NCI-H1436 treated with DMSO at 0.1 percent for 48 hours (cell line): ENCODE data around the gene PBRM1.

Experiments used
- DNase-seq: peaks from one replicate; lab custom pipeline; 2025; lab: John Stamatoyannopoulos, UW

The PBRM1 gene

DNA sequence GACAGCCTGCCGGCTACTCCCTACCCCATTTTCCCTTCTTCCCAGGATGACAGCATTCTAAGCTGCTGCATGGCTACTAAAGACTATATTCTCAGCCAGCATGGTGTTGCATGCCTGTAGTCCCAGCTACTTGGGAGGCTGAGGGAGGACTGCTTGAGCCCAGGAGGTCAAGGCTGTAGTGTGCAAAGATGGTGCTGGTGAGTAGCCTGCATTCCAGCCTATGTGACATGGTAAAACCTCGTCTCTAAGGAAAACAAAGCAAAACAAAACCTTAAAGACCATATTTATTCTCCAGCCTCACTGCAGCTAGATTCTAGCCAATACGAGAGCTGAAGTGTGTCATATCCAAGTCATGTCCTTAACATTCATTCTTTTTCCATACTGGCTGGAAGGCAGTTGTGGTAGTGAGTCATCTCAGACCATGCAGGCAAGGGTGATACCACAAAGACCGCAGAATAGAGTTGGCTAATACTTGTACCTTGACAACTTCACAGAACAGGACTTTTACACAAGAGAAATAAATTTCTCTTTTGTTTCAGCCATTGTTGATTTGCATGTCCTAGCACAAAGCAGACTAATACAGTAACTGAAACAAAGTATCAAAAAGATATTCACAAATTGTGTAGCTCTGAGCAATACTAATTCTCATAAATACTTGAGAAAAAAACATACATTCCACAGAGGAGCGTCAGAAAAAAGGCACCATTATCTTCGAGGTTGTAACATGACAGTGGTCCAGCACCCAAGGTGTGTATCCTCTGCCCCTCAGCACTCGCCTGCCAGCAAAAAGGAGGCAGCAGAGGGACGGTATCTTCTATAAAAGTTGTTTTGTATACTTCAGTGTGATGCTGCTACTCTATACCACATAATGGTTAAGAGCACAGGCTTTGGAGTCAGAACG lies 14.8 kb downstream of the PBRM1 start:
- no peak for DNase-seq

DNA sequence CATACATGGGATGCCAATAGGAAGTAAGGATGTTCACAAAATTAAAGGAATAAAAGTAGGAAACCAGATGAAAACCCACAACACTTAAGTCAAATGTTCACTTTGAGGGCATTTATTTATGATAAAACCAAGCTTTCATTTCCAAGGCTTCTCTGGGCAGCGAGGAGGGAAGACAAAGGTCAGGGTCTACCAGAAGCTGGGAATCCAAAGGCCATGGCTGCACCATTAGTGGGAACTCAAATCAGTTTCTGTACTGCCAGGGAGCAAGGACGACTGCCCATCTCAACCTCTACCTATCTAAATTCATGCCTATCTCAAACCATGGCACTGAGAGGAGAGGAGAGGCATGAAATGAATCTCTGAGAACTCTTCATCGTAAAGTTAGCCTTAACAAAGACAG lies 22.6 kb downstream of the PBRM1 start:
- no peak for DNase-seq

DNA sequence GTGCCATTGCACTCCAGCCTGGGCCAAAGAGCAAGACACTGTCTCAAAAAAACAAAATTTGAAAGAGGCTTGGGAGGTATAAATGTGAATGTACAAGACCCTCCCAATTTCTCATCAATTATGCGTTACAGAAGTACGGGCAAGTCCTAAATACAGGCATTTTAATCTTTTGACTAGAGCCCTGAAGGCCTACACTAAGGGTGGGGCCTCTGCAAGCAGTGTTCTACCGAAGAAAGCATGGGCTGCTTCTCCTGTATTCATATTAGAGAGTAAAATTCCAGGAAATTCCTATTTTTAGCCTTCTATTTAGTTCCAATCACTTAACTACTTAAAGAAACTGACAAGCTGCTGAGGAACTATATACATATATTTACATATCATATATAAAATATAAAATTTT lies 25.7 kb downstream of the PBRM1 start:
- DNase-seq: no peak

DNA sequence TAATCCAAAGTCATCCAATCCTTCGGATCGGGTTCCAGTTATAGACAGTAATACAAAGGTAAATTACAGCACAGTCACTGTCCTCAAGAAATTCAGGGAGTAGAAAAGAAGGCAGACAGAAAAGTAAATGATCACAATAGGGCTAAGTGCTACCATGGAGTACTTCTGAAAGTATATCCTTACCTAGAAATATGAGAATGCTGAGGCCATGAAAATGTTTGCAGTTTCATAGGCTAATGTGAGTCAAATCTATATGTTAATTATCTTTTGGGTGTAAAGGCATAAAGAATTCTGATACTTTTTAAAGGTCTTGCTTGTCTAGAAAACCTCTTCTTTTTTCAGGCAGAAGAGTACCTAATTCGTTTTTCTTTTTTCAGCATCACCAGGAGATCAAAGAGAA lies 29.8 kb downstream of the PBRM1 start:
- no peak for DNase-seq

DNA sequence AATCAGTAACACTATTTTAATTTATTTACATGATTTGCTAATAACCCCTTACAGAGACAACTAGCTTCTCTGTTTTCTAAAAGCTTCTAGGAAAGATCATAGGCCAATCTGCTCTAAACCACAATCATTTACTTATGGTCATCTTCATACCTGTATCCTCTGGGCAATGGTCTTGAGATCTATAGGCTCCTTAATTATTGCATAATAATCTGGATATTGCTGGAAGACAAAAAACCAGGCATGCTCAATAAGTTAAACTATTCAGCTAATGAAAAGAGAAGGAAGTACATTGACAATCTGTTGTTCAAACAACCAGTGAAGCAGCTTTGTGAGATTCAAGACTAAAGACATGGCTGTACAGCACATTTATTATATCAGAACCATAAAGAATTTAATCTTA lies 34.1 kb downstream of the PBRM1 start:
- no peak for DNase-seq

DNA sequence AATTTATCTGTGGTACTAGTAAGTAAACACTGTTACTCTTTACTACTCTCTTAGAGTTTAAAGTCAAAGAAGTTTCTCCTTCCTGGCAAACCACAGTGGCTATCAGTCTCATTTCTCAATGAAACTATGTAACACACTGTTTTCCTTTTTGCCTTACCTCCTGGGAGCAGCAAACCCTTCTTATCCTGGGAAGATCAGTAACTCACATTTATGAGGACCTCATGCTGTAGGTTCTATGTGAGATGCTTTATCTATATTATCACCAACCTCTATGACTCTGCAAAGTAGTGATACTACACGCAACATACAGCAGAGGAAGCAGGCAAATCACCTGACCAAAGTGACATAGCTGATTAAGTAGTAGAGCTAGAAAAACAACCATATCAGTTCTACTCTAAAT lies 35.3 kb downstream of the PBRM1 start:
- no peak for DNase-seq

DNA sequence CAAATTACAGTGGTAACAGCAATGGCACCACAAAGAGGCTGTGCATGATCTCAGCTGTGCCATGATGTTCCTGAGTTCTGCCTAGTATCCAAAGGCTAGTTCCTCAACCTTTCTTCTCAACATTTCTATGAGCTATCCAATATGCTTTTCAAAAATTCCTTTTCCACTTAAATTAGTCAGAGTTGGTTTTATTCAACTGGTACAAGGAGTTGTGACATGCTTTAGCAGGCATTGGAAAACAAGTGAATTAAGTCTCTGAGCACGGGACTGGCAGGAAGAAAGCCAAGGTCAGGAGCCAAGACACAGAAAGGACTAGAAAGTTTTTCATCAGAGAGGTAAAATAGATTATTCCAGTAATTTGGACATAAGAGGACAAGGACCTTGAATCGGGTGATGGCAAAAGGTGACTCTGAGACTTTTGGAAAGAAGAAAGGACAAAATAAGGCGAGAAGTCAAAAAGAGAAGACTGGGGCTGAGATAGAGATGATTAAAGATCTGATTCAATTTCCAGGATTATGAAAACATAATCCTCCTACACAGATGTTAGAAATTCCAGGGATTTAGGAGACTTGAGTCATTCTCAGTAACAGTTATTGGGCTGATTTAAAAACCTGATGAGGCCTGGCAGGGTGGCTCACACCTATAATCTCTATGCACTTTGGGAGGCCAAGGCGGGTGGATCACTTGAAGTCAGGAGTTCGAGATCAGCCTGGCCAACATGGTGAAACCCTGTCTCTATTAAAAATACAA lies 36.1 kb downstream of the PBRM1 start:
- no peak for DNase-seq

DNA sequence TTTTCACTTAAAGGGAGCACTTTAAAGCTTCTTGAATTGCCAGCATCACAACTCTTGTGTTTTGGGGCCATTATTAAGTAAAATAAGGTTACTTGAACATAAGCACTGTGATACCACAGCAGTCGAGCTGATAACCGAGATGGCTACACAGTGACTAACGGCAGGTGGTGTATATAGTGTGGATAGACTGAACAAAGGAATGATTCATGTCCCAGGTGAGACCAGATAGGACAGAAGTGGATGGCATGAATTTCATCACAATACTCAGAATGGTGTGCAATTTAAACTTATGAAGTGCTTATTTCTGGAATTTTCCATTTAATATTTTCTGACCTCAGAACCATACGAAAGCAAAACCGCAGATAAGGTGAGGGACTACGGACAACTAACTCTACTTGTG lies 40.2 kb downstream of the PBRM1 start:
- DNase-seq: no peak

DNA sequence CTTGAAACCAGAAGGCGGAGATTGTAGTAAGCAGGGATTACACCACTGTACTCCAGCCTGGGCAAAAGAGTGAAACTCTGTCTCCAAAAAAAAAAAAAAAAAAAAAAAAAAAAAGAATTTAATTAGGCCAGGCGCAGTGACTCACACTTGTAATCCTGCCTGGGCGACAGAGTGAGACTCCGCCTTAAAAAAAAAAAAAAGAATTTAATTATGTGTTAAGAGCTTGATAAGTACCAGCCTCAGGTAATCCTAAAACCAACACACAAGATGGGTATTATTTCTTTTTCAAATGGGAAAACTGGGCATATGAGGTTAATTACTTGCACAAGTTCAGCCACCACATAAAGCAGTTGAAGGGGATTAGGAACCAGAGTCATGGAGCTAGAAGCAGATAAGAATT lies 49.0 kb downstream of the PBRM1 start:
- DNase-seq: no peak

DNA sequence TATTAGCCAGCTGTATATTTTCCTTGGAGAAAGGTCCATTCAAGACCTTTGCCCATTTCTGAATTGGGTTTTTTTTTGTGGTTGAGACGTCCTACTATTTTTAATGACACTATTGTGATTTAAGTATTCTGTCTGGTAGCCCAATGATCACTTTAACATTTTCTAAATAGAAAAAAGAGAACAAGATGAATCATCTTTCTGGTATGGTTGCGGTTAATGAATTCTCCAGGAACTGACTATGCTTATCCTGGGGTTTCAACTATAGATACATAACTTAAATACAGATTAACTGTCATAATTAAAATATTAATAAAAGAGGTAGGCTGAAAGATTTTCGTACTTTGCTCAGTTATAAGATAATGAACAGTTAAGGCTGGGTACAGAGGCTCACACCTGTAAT lies 51.9 kb downstream of the PBRM1 start:
- no peak for DNase-seq

DNA sequence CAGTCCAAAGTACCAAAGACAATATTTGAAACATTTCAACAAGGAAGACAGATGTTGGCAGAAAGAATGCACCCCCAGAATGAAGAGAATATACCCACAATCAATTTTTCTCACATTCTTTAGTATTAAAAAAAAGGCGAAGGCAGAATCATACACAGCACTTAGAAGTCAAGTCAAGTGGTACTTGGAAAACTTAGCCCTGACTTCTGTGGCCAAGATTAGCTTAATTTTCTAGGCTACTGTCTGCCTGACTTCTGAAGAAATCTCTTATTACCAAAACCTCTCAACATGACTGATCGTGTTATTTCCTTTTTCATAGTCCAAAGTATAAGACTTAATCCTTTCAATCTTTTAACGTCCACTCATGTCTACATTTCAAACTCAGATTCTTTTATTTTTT lies 60.7 kb downstream of the PBRM1 start:
- no peak for DNase-seq

DNA sequence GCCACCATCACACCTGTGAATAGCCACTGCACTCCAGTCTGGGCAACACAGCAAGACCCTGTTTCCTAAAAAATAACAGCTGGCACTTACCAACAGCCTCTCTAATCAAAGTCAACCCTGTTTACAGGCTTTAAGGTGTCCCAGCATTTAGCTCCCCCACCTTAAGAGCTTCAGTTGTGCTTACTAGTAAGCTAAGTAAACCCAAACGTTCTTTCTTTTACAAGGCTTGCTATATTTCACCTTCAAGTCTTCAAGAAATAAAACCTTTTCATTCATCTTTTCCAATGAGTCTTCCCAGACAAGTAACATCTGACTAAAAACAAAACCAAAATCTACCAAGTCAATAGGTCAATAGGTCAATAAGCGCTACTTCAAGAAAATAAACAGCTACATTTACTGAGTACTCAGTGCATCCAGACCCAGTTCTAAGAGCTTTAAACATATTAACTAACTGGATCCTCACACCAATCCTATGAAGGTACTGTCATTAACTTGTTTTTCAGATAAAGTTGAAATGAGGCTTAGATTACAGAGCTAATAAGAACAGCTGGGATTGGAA lies 62.4 kb downstream of the PBRM1 start:
- DNase-seq: no peak

DNA sequence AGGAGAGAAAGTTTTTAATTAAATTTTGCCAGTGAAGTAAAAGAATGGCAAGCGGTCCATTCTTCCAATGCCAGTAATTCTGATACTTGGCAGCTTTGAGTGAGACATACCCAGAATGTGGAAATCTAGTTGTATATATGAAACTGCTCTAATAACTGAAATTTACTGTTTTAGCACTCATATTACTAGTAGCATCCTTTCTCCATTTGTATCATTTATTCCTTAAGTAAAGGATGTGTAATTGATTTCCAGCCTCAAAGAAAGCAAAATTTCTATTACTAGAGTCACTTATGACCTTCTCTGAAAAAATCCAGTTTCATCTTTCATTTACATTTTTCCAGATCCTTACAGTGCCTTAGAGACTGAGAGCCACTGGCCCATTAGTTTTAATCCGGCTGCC lies 65.1 kb downstream of the PBRM1 start:
- DNase-seq: no peak

DNA sequence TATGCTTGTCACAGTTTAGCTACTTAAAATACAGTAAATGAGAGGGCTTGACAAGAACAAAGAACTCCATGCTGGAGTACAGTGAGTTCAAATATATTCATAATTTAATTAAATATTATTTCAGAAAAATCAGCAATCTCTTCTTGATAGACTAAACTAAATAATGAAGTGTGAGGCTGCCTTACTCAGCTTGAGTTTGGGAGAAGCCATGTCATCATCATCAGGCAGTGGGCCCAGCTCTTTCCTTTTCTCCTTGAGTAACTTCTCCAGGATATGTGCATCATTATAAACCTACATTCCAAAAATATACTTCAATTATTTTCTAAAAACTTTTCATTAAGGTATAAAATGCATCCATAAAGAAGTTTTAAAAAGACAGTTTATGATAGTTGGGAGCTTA lies 70.5 kb downstream of the PBRM1 start:
- DNase-seq: no peak

DNA sequence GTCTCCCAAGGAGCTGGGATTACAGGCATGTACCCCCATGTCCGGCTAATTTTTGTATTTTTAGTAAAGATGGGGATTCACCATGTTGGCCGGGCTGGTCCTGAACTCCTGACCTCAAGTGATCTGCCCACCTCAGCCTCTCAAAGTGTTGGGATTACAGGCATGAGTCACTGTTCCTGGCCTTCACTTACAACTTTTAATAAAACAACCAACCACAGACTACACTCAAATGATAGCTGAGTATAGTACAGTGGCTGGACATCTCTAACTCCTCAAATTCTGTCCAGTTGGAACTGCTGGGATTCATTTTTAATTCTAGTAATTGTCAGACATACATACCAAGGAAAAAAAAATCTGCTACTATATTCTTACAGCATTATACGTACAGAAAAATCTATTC lies 71.0 kb downstream of the PBRM1 start:
- no peak for DNase-seq

DNA sequence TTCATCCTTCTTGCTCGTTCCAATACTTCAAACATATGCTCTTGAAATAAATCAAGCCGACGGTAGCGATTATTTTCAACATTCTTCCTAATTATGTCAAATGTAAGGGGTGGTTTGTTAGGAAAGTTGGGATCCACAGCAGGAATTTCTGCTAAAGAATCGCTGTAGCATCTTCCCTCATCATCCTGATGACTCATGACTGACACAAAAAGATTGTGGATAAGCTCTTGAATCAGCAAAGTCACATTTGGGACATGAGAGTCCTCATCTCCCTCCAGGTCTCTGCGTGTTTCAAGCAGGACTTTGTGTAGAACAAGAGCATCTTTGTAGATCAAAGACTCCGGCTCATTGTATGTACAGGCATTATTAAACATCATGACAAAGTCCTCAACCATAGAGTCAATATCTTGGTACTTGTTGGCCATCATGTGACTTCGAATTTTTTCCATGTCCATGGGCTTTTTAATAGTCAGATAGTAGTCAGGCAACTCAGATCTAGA lies 76.3 kb downstream of the PBRM1 start:
- DNase-seq: no peak

DNA sequence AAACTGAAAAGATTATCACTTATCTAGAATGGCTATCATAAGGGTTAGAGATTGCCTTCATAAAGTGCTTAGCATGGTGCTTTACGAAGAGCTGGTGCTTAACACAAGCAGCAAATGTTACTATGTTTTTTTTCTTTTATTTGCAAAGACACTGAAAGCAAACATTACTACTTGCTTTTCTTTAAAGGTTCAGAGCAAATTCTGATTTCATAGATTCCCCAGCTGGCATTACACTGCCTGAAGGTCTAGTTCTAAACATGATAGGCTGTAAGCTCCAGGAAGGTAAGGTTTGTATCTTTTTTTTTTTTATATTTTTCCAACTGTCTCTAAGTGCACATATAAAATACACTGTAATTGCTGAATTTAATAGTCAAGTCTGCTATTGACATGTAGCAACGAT lies 77.4 kb downstream of the PBRM1 start:
- no peak for DNase-seq

DNA sequence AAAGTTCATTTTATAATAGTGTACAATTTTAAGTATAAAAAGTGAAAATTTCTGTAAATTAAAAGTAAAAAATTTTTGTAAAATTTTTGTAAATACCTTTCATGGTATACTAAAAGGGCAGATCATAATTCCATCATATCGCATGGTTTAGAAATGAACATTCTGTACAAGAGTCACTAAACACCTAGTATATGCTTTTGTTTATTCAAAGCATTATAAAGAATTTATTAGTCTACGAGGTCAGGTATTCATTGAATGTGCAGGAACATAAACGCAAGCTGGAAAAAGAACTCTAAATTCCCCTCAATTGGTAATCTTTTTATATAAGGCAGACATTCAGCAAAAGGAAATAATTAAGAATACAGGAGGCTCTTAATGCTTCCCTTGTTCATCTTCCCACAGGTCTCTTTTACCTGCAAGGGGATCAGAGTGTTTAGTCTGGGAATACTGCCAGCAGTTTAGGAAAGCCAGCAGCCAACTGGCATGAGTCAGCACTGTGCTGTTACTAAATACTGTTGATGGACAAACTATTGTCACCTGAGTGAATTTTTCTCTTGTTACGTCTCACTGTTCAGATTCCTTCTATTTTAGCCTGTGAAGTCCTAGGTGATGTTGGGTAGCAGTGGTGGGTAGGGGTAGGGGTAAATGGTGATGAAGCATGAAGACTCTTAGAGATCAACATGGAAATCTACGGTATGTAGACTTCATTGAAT lies 79.2 kb downstream of the PBRM1 start:
- no peak for DNase-seq

DNA sequence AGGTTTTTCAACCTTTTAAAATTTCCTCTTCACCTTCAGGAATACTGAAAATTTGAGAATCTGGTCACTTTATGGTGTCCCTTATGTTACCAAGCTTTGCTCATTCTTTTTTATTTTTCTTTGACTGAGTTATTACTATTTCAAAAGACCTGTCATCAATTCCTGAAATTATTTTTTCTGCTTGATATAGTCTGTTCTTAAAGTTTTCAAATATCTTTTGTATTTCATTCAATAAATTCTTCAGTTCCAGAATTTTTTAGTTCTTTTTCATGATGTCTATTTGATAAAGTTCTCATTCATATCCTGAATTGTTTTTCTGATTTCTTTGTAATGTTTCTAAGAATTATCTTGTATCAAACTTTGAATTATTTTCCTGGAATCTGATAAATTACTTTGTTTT lies 85.5 kb downstream of the PBRM1 start:
- no peak for DNase-seq

DNA sequence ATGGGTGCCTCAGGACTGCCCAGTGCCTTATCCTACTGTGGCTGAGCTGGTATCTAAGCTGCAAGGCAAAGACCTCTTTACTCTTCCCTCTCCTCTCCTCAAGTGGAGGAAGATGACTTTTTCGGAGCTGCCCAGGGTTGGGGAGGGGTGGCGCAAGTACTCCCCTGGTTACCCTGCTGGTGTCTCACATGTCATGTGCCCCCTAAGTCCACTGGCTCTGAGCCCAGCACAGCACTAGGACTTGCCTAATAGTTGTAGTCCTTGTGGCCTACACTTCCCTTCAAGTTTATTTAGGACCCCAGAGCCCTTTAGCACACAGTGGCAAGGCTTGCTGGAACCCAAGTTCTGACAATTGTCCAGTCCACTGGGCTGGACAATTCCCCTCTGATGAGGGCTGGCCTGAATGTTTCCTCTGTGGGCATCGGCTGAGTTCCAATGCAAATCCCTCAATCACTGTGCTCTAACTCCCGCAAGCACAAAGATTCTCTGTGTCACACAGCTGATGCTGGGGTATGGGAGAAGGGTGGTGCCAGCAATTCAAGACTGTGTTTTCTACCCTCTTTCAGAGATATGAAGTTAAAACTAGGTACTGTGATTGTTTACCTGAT lies 89.0 kb downstream of the PBRM1 start:
- DNase-seq: no peak

DNA sequence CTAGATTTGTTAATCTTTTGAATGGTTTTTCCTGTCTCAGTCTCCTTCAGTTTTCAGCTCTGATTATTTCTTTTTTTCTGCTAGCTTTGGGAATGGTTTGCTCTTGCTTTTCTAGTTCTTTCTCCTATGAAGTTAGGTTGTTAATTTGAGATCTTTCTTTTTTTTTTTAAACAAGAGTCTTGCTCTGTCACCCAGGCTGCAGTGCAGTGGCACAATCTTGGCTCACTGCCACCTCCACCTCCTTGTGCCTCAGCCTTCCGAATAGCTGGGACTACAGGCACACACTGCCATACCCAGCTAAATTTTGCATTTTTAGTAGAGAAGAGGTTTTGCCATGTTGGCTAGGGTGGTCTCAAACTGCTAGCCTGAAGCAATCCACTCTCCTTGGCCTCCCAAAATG lies 92.6 kb downstream of the PBRM1 start:
- DNase-seq: no peak
